Brain microvascular endothelial cell (primary cell): Measurements from ENCODE around the gene DMAC2.
"Not testable (repeated sequence)": the region's sequence is repeated elsewhere in the genome, so short reads cannot be mapped to it uniquely, and the experiment has no call there.

Experiments used
- DNase-seq: peaks from one replicate; pipeline ENCODE4 v3.0.0-alpha.2; 2020
- H3K27ac ChIP-seq: fragments of 250-450 bp; sonication (Bioruptor Pico); 2 replicates; pipeline ENCODE4 v1.5.1; 2020; ENCODE audit warnings: mild to moderate bottlenecking, moderate library complexity
- H3K27me3 ChIP-seq: fragments of 250-450 bp; sonication (Bioruptor Pico); replicated peaks from 2 replicates; pipeline ENCODE4 v1.5.1; 2020; ENCODE audit warnings: mild to moderate bottlenecking
- H3K36me3 ChIP-seq: fragments of 250-450 bp; sonication (Bioruptor Pico); replicated peaks from 2 replicates; pipeline ENCODE4 v1.5.1; 2020; ENCODE audit warnings: mild to moderate bottlenecking
- H3K4me3 ChIP-seq: 2 replicates; pipeline ENCODE4 v1.5.1; 2011; ENCODE audit warnings: low read depth, mild to moderate bottlenecking, control low read depth, low read length, moderate library complexity
- in situ Hi-C: cut with HindIII; loops from 2 replicates; pipeline ENCODE4 v1.10.0; 2017; ENCODE audit warnings: low sequenced_read_pairs, low pct_ligation_motif_present
- TF ChIP-seq, protein P1 (sequence below): IDR thresholded peaks from 2 replicates; pipeline ENCODE4 v1.5.1; 2011; ENCODE audit warnings: low read depth, mild to moderate bottlenecking, moderate library complexity, low read length, control low read depth, inconsistent platforms; ENCODE audit errors: missing control alignments

Gene DMAC2

DNA sequence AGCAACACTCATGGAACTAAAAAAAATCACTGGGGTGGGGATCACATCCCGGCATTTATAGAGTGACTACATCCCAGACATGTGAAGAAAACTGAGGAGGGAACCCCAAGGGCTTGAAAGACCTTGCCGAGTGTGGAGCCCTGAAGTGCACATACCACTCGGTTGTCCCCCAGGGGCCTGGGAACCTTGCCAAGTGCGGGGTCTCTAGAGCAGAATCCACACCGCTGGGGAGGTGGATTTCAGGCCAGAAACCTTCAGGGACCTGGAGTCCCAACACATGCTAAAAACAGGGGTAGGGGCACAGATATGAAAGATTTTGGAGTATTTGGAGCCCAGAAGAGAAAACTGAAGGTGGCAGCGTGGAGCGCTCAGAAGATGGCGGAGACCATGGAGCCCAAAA, 38.5 kb upstream of the DMAC2 start:
- Histone ChIP-seq H3K4me3 (no peak overlapping the region), H3K27ac (no peak overlapping the region), H3K36me3 (no peaks in the 10 kb centered on the region), H3K27me3 (no peaks in the 10 kb centered on the region)
- DNase-seq, result no peak
- TF ChIP-seq, protein P1, sequence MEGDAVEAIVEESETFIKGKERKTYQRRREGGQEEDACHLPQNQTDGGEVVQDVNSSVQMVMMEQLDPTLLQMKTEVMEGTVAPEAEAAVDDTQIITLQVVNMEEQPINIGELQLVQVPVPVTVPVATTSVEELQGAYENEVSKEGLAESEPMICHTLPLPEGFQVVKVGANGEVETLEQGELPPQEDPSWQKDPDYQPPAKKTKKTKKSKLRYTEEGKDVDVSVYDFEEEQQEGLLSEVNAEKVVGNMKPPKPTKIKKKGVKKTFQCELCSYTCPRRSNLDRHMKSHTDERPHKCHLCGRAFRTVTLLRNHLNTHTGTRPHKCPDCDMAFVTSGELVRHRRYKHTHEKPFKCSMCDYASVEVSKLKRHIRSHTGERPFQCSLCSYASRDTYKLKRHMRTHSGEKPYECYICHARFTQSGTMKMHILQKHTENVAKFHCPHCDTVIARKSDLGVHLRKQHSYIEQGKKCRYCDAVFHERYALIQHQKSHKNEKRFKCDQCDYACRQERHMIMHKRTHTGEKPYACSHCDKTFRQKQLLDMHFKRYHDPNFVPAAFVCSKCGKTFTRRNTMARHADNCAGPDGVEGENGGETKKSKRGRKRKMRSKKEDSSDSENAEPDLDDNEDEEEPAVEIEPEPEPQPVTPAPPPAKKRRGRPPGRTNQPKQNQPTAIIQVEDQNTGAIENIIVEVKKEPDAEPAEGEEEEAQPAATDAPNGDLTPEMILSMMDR, result no peak
- in situ Hi-C loops, result no loop called here

DNA sequence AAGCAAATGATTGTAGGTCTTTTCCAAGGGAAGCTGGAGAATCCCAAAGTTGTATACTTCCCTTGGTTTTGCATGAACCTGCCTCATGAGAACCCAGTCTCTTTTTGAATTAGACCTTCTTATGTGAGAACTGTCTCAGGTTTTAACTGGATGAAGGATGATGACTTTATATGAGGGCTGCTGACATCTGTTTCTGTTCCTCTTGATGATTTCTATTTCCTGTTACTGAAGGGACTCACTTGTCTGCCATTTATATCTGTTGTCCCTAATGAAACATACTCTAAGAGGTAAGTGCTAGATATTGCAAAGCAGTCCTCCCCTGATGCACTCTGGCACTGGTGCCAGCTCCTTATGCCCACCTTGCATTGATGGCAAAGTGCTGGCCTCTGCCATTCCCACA, 36.9 kb upstream of the DMAC2 start:
- TF ChIP-seq, protein P1, result no peak
- H3K27me3 ChIP-seq, result no peaks in the 10 kb centered on the region
- no peak overlapping the region for H3K27ac ChIP-seq
- H3K4me3 ChIP-seq, result no peak overlapping the region
- DNase-seq, result no peak
- in situ Hi-C loops, result no loop called here
- no peaks in the 10 kb centered on the region for H3K36me3 ChIP-seq

DNA sequence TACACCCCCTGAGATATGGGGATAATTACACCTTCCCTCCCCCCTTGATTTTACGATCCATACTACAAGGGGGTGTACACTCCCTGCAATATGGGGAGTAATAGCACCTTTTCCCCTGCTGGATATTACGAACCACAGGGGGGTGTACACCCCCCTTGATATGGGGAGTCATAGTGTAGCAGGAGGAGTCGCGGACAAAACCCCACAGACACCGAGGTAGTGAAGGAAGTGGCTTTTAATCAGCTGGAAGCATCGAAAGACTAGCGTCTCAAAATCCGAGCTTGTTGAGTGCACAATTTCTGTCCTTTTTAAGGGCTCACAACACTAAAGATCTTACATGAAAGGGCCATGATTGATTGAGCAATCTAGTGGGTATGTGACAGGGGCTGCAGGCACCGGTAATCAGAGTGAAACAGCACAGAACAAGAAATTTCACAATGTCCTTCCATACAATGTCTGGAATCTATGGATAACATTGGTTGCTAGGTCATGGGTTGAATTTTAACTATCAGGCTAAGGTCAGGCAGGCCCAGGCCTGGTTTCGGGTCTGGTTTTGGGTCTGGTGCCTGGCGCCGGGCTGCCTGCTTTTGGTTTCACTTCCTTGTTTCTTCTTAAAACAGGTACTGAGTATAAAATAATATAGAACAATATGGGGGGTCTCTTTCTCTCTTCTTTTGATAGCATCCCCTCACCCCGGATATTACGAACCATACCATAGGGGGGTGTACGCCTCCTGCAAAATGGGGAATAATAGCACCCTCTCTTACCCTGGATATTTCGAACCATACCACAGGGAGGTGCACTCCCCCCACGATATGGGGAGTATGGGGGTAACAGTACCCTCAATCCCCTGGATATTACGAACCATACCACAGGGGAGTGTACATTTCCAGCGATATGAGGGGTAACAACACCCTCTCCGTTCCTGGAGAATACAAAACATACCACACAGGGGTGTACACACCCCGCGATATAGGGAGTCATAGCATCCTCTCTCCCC, 23.8 kb upstream of the DMAC2 start:
- H3K27ac ChIP-seq, in situ Hi-C loops, DNase-seq, H3K36me3 ChIP-seq, H3K27me3 ChIP-seq, H3K4me3 ChIP-seq: not testable (repeated sequence)

DNA sequence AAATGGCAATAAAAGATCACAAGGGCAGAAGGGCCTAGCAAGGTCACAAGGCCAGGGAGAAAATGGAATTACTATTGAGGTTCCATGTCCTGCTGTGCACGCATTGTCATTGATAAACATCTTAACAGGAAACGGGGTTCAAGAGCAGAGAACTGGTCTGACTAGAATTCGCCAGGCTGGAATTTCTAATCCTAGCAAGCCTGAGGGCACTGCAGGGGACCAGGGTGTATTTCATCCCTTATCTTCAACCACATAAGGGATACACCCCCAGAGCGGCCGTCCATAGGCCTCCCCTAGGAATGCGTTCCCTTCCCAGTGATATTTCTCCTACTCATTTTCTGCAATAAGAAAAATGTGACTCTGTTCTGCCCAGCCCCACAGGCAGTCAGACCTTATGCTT, 22.8 kb upstream of the DMAC2 start:
- TF ChIP-seq, protein P1, result no peak
- Histone ChIP-seq H3K4me3 (no peak overlapping the region), H3K36me3 (no peaks in the 10 kb centered on the region), H3K27ac (no peak overlapping the region), H3K27me3 (no peaks in the 10 kb centered on the region)
- DNase-seq, result no peak
- in situ Hi-C loops, result no loop called here

DNA sequence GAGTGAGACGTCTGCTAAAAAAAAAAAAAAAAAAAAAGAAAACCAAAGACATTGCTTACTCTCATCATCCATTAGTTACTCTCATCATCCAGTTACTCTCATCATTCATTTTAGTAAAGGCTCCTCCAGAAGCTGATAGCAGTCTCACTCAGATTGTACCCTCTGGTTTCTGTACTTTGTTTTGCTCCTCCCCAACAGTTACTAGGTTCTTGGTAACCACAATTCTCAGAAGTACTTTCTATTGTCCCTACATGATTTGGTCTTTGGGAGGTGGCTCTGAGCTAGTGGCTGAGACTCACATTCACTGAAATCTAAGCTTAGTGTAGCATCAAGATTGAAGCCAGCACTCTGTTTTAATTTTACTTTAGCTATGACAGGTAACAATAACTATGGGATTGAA, 17.5 kb upstream of the DMAC2 start:
- no peak overlapping the region for H3K4me3 ChIP-seq
- TF ChIP-seq, protein P1, result no peak
- H3K27me3 ChIP-seq, result no peaks in the 10 kb centered on the region
- in situ Hi-C loops, result no loop called here
- H3K36me3 ChIP-seq, result no peaks in the 10 kb centered on the region
- no peak for DNase-seq
- no peak overlapping the region for H3K27ac ChIP-seq

DNA sequence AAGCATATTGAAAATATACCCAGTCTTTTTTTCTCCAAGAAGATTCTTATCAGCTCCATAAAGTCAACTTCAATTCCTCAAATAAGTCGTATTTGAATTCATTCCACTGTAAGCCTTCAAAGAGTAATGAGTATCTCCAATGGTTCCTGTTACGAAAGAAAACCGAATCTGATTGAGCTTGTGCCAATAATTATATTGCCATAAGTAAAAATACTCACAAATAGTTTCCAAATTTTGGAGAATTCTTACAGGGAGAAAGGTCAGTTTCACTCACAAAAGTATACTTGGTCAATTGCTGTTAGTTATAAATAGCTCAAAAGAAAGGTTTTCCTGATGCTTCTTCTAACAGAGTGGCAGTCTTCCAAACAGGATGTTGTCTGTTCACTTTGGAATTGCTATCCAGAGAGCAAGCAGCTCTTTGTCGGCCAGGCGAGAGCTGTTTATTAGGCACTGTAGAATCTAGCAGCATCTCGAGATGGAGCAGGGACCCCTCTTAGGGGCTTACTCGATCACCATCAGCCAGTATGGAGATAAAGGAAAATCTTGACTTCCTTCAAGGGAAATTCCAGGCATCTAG, 16.7 kb upstream of the DMAC2 start:
- in situ Hi-C loops, result no loop called here
- Histone ChIP-seq H3K36me3 (no peaks in the 10 kb centered on the region), H3K4me3 (no peak overlapping the region), H3K27me3 (no peaks in the 10 kb centered on the region), H3K27ac (no peak overlapping the region)
- peak; percentile 24 for DNase-seq
- TF ChIP-seq, protein P1, result no peak
